T-cell (primary cell): ENCODE data around the gene PPIL6. TPM values are rescaled to one million over a fixed set of nuclear protein-coding genes. Genes with fewer than 3 reads are reported as not detected.

Experiments used
- ATAC-seq, 4 experiments: fragments of 200-7000 bp in 3 of 4; fragments of 150-1000 bp in 1 of 4; cut with Tn5 transposase; replicated peaks in 1 of 4; 1 replicate in 3 of 4; 2 replicates in 1 of 4; pipeline ENCODE4 v1.10.0; 2021; ENCODE audit warnings: moderate library complexity in 3 of 4, mild to moderate bottlenecking in 2 of 4, moderate number of reproducible peaks in 1 of 4
- CTCF ChIA-PET, 2 donors: fragments of 300-600 bp; sonication (Branson Sonifier 250); formaldehyde crosslinking; loops; one replicate each; lab custom pipeline; 2022; ENCODE audit warnings: antibody characterized with exemption in 2 of 2; lab: Charles Lee
- POLR2A ChIA-PET, 2 donors: fragments of 300-600 bp; sonication (Branson Sonifier 250); formaldehyde crosslinking; loops; one replicate each; lab custom pipeline; 2022; ENCODE audit warnings: antibody characterized with exemption in 2 of 2; lab: Charles Lee
- DNase-seq, 35 experiments: peaks; one replicate each; pipeline versions ENCODE4 v3.0.0 to v3.0.0-alpha.2; 2013 to 2023
- H3K27ac ChIP-seq: one replicate; pipeline ENCODE4 v1.5.1; 2013; ENCODE audit warnings: low read length
- H3K27me3 ChIP-seq, 2 experiments: replicated peaks in 1 of 2; 1 replicate in 1 of 2; 2 replicates in 1 of 2; pipeline versions ENCODE4 v1.6.1 to v1.7.0; 2013; ENCODE audit warnings: low read length in 1 of 2, mixed read lengths in 1 of 2; ENCODE audit not compliant: control insufficient read depth in 2 of 2, insufficient read depth in 2 of 2; ENCODE audit errors: extremely low read depth in 1 of 2
- H3K36me3 ChIP-seq, 2 donors: 1 replicate in 1 of 2; 2 replicates in 1 of 2; pipeline versions ENCODE4 v1.6.1 to v1.7.0; 2013; ENCODE audit warnings: low read length in 1 of 2; ENCODE audit not compliant: control insufficient read depth in 2 of 2, insufficient read depth in 1 of 2; ENCODE audit errors: extremely low read depth in 1 of 2
- H3K4me1 ChIP-seq, 2 experiments: 1 replicate in 1 of 2; 2 replicates in 1 of 2; pipeline versions ENCODE4 v1.6.1 to v1.7.0; 2013; ENCODE audit warnings: low read length in 2 of 2, mixed read lengths in 1 of 2; ENCODE audit not compliant: insufficient read depth in 2 of 2, control insufficient read depth in 1 of 2; ENCODE audit errors: extremely low read depth in 1 of 2
- H3K4me3 ChIP-seq, 2 donors: 1 replicate in 1 of 2; 2 replicates in 1 of 2; pipeline versions ENCODE4 v1.5.1 to v1.7.0; 2013; ENCODE audit warnings: mild to moderate bottlenecking in 2 of 2, low read length in 1 of 2, moderate library complexity in 1 of 2; ENCODE audit not compliant: control insufficient read depth in 1 of 2; ENCODE audit errors: extremely low read depth in 1 of 2
- H3K9me3 ChIP-seq: 2 replicates; pipeline ENCODE4 v1.7.0; 2013
- H3K27ac Mint-ChIP-seq, 2 donors: one replicate each; pipeline ENCODE4 v1.8.0; 2020 to 2021; ENCODE audit warnings: mild to moderate bottlenecking in 2 of 2, mixed read lengths in 2 of 2
- H3K27me3 Mint-ChIP-seq, 2 donors: one replicate each; pipeline ENCODE4 v1.8.0; 2021 to 2022; ENCODE audit warnings: mixed read lengths in 2 of 2
- H3K36me3 Mint-ChIP-seq: one replicate; pipeline ENCODE4 v1.8.0; 2021; ENCODE audit warnings: mixed read lengths
- H3K4me1 Mint-ChIP-seq, 3 donors: one replicate each; pipeline ENCODE4 v1.8.0; 2020 to 2022; ENCODE audit warnings: mixed read lengths in 3 of 3, mild to moderate bottlenecking in 1 of 3
- H3K4me3 Mint-ChIP-seq, 3 donors: one replicate each; pipeline ENCODE4 v1.8.0; 2020 to 2022; ENCODE audit warnings: mild to moderate bottlenecking in 3 of 3, mixed read lengths in 3 of 3, moderate library complexity in 3 of 3
- H3K9me3 Mint-ChIP-seq, 3 donors: one replicate each; pipeline ENCODE4 v1.8.0; 2020 to 2022; ENCODE audit warnings: mixed read lengths in 3 of 3
- WGBS: methylation state at CpG from one replicate; pipeline ENCODE4 v1.1.5; 2013; ENCODE audit warnings: missing lambda C conversion rate; ENCODE audit not compliant: insufficient coverage; 5-methylcytosine and 5-hydroxymethylcytosine counted together
- total RNA-seq, 35 experiments: library from RNA in 6 of 35; stranded (reverse) in 6 of 35; fragments of 120-200 nt in 1 of 35; gene quantifications; one replicate each; pipeline versions ENCODE4 v1.2.1 to v1.2.4 and lab custom pipeline; 2013 to 2026

The PPIL6 gene
- 1 to 10 TPM in 1 of 5 donors, under 1 TPM in 4; 0.07 to 1.5 (median 0.38) TPM for total RNA-seq
- 0.42 TPM for total RNA-seq (2013)
- total RNA-seq (lab: John Stamatoyannopoulos, UW), result 0.11 to 1.9 (median 0.38) reads per million in 29 experiments

DNA sequence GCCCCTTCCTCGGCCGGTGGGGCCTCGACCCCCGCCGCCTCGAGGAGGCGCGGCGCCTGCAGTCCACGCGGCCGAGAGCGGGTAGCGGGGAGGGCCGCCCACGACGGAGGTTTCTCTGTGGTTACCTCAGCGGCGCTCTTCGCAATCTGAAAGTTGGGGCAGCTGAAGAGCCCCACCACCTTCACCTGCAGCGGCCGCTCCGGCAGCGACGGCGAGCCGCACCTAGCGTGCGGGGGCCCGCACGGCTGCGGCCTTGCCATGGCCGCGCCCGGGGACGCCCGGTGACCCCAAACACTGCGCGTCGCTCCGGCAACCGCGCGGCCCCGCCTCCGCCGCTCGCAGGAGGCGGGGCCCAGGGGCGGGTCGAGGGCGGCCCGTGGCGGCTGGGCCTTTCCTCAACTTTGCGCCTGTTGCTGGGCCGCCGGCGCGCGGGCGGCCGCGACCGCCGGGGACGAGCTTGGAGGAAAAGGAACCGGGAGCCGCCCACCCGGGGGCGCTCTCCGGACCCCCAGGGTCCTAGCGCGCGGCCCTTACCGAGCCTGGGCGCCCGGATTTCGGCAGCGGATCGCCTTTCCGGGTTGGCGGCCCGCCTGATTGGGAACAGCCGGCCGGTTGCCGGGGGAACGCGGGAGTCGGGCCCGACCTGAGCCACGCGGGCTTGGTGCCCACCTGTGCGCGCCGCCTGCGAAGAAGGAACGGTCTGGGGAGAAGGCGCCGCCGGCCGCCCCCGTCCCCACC, at the start of gene PPIL6, which contains the start of gene SMPD2:
TSS of gene PPIL6 (minus strand) at position 298 of the 738 bp plus-strand sequence. CDS start at position 260, 38 bp downstream.
TSS of gene SMPD2 (plus strand) at position 394 of the 738 bp plus-strand sequence. CDS start 398 bp downstream, outside the sequence.
- POLR2A ChIA-PET, result interaction anchor here (0.6 to 1.8 kb wide), 7 partner anchors 10 to 590 kb away, joined by 3 to 16 read pairs (median 6); partner anchors contain the start of gene CD164 (in 1 of the 2)
- peak; percentile 85 to 90 (median 86) for ATAC-seq
- Histone ChIP-seq H3K27ac (peak within 1 kb of the TSS; percentile 68), H3K4me3 (peak within 1 kb of the TSS; percentile 59 to 77), H3K9me3 (no peaks in the 10 kb centered on the region), H3K36me3 (peaks cover 6 to 23% of the 10 kb centered on the region in 2 donors), H3K4me1 (peaks cover 4 to 31% of the 10 kb centered on the region in 2 experiments), H3K27me3 (no peaks in the 10 kb centered on the region)
- whole genome bisulfite sequencing, result under 1% methylated on average over 102 of the region's 102 CpGs
- Mint-ChIP-seq H3K4me3 (peak within 1 kb of the TSS; percentile 89 to 94 (median 92)), H3K36me3 (peaks cover 8% of the 10 kb centered on the region), H3K4me1 (peaks cover 26 to 33% (median 27%) of the 10 kb centered on the region in 3 donors), H3K9me3 (no peaks in the 10 kb centered on the region), H3K27me3 (no peaks in the 10 kb centered on the region), H3K27ac (peak within 1 kb of the TSS; percentile 90 to 92)
- CTCF ChIA-PET, result interaction anchor here (0.9 to 4.1 kb wide), 7 partner anchors 13 to 599 kb away, joined by 3 to 20 read pairs (median 3); partner anchors contain the start of genes CD164 (in 1 of the 2) and MICAL1 (in 1 of the 2)
- DNase-seq, result peak; percentile 43 to 88 (median 62)

DNA sequence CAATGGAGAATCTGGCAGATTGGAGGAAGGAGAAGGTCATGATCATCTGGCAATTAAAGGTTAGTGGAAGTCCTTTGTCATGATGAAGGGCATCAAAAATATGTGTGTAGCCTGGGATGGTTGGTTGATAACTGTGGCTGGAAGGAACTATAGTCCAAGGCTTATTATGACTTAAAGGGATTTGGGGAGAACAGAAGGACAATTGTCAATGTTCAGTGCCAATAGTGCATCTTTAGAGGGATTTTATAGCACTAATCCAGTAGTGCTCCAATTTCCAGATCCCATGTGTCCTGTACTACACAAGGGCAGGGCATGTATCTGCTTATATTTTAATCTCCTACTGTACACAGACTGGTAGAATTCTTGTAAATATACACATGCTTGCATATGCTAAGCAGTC, 47.6 kb upstream of the PPIL6 start:
- peaks cover 15% of the 10 kb centered on the region in 2 experiments for H3K4me1 ChIP-seq
- Mint-ChIP-seq H3K27me3 (no peaks in the 10 kb centered on the region), H3K9me3 (no peaks in the 10 kb centered on the region), H3K4me1 (peaks cover 27 to 33% (median 27%) of the 10 kb centered on the region in 3 donors), H3K4me3 (no peak overlapping the region), H3K27ac (no peak overlapping the region), H3K36me3 (no peaks in the 10 kb centered on the region)
- ChIA-PET CTCF (interaction anchor here in 1 of 2 donors (0.6 to 1.0 kb wide), 2 partner anchors 44 to 906 kb away, joined by 5 read pairs; no protein-coding TSS in a partner anchor), POLR2A (no interaction called here)
- H3K27ac ChIP-seq, result no peak overlapping the region
- no peak for ATAC-seq
- no peaks in the 10 kb centered on the region for H3K36me3 ChIP-seq
- no peaks in the 10 kb centered on the region for H3K27me3 ChIP-seq
- no peaks in the 10 kb centered on the region for H3K9me3 ChIP-seq
- DNase-seq, result no peak
- no peak overlapping the region for H3K4me3 ChIP-seq

DNA sequence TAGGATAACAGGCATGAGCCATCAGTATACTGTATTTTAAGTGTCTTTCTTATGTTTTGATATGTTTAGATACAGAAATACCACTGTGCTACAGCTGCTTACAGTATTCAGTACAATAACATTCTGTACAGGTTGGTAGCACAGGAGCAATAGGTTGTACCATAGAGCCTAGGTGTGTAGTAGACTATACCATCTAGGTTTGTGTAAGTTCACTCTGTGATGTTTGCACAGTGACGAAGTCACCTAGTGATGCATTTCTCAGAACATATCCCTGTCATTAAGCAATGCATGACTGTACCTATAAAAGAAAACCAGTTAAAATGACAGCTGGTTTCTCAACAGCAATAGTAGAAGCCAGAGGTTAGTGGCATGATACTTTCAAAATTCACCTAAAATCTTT, 45.6 kb upstream of the PPIL6 start:
- H3K27me3 Mint-ChIP-seq, result no peaks in the 10 kb centered on the region
- no peaks in the 10 kb centered on the region for H3K27me3 ChIP-seq
- H3K4me3 ChIP-seq, result no peak overlapping the region
- no peaks in the 10 kb centered on the region for H3K9me3 ChIP-seq
- no CpG with 5 or more reads among the region's 1 CpG for WGBS
- peaks cover 13% of the 10 kb centered on the region for H3K36me3 Mint-ChIP-seq
- POLR2A ChIA-PET, result no interaction called here
- no peak for DNase-seq
- peaks cover 0 to under 1% of the 10 kb centered on the region in 2 donors for H3K36me3 ChIP-seq
- H3K4me1 ChIP-seq, result peaks cover 20 to 21% of the 10 kb centered on the region in 2 experiments
- H3K9me3 Mint-ChIP-seq, result no peaks in the 10 kb centered on the region
- CTCF ChIA-PET, result interaction anchor here in 1 of 2 donors (0.7 to 1.1 kb wide), 2 partner anchors 101 to 102 kb away, joined by 3 to 5 read pairs; no protein-coding TSS in a partner anchor
- H3K4me1 Mint-ChIP-seq, result peaks cover 28 to 36% (median 31%) of the 10 kb centered on the region in 3 donors
- no peak overlapping the region for H3K27ac ChIP-seq
- no peak overlapping the region for H3K27ac Mint-ChIP-seq
- no peak for ATAC-seq
- no peak overlapping the region for H3K4me3 Mint-ChIP-seq

- H3K4me1 Mint-ChIP-seq, result peaks cover 28 to 37% (median 32%) of the 10 kb centered on the region in 3 donors
- peaks cover 17% of the 10 kb centered on the region for H3K36me3 Mint-ChIP-seq
- CTCF ChIA-PET, result interaction anchor here (0.7 to 1.1 kb wide), 3 partner anchors 44 to 101 kb away, joined by 3 to 5 read pairs (median 3); no protein-coding TSS in a partner anchor
- H3K4me1 ChIP-seq, result peaks cover 21% of the 10 kb centered on the region in 2 experiments
- peak overlapping the region in 1 of 2 donors; percentile 34 for H3K27ac Mint-ChIP-seq
- DNase-seq (no peak), ATAC-seq (no peak)
- H3K4me3 ChIP-seq, result no peak overlapping the region
- no peaks in the 10 kb centered on the region for H3K27me3 ChIP-seq
- peaks cover 0 to 7% of the 10 kb centered on the region in 2 donors for H3K36me3 ChIP-seq
- POLR2A ChIA-PET, result no interaction called here
- no peak overlapping the region for H3K4me3 Mint-ChIP-seq
- H3K27me3 Mint-ChIP-seq, result no peaks in the 10 kb centered on the region
- no peaks in the 10 kb centered on the region for H3K9me3 ChIP-seq
- no peak overlapping the region for H3K27ac ChIP-seq
- WGBS, result no CpG with 5 or more reads among the region's 3 CpGs
- H3K9me3 Mint-ChIP-seq, result no peaks in the 10 kb centered on the region
Observed at GRCh38 chr6:109485266-109485935, 45.0 kb upstream of the PPIL6 start.

GRCh38 chr6:109484122-109484521, 43.7 kb upstream of the PPIL6 start:
- H3K9me3 ChIP-seq, result no peaks in the 10 kb centered on the region
- peaks cover 39 to 43% (median 40%) of the 10 kb centered on the region in 3 donors for H3K4me1 Mint-ChIP-seq
- H3K9me3 Mint-ChIP-seq, result no peaks in the 10 kb centered on the region
- H3K36me3 Mint-ChIP-seq, result peaks cover 22% of the 10 kb centered on the region
- H3K4me3 ChIP-seq, result no peak overlapping the region
- ATAC-seq (no peak), DNase-seq (no peak)
- H3K27ac Mint-ChIP-seq, result peak overlapping the region; percentile 65 to 76
- WGBS, result 92% methylated on average over 2 of the region's 3 CpGs
- no peaks in the 10 kb centered on the region for H3K27me3 Mint-ChIP-seq
- H3K27me3 ChIP-seq, result no peaks in the 10 kb centered on the region
- CTCF ChIA-PET, result interaction anchor here in 1 of 2 donors (1.4 kb wide), 1 partner anchor 101 kb away, joined by 4 read pairs; the partner anchor contains the start of gene CD164
- POLR2A ChIA-PET, result no interaction called here
- peaks cover 0 to 14% of the 10 kb centered on the region in 2 donors for H3K36me3 ChIP-seq
- H3K4me3 Mint-ChIP-seq, result peak overlapping the region; percentile 68 to 89 (median 81)
- H3K4me1 ChIP-seq, result peaks cover 30 to 34% of the 10 kb centered on the region in 2 experiments
- peak overlapping the region; percentile 80 for H3K27ac ChIP-seq

- Mint-ChIP-seq H3K36me3 (peaks cover 27% of the 10 kb centered on the region), H3K27me3 (no peaks in the 10 kb centered on the region), H3K4me3 (peak overlapping the region; percentile 68 to 89 (median 81)), H3K4me1 (peaks cover 43 to 47% (median 45%) of the 10 kb centered on the region in 3 donors), H3K27ac (peak overlapping the region; percentile 65 to 76), H3K9me3 (no peaks in the 10 kb centered on the region)
- CTCF ChIA-PET, result interaction anchor here in 1 of 2 donors (0.8 to 1.4 kb wide), 3 partner anchors 8 to 101 kb away, joined by 3 to 4 read pairs (median 3); partner anchors contain the start of gene CD164
- H3K27ac ChIP-seq, result peak overlapping the region; percentile 80
- H3K27me3 ChIP-seq, result no peaks in the 10 kb centered on the region
- no peaks in the 10 kb centered on the region for H3K9me3 ChIP-seq
- H3K36me3 ChIP-seq, result peaks cover 0 to 14% of the 10 kb centered on the region in 2 donors
- DNase-seq (no peak), ATAC-seq (no peak)
- no CpG with 5 or more reads among the region's 6 CpGs for WGBS
- peaks cover 34% of the 10 kb centered on the region in 2 experiments for H3K4me1 ChIP-seq
- H3K4me3 ChIP-seq, result peak overlapping the region; percentile 48 to 51
- POLR2A ChIA-PET, result no interaction called here
Observed at GRCh38 chr6:109483735-109484057, 43.3 kb upstream of the PPIL6 start.
